HG03354 (cell line): ENCODE results near the gene ETFA.
A peak's percentile ranks its signal among the peaks of the same experiment; 100 is the strongest.

Experiments used
- ATAC-seq: cut with Tn5 transposase; IDR thresholded peaks from one replicate; pipeline ENCODE4 v1.9.1; 2021; ENCODE audit warnings: mild to moderate bottlenecking; ENCODE audit not compliant: unreplicated experiment, poor library complexity, severe bottlenecking

ETFA gene

DNA sequence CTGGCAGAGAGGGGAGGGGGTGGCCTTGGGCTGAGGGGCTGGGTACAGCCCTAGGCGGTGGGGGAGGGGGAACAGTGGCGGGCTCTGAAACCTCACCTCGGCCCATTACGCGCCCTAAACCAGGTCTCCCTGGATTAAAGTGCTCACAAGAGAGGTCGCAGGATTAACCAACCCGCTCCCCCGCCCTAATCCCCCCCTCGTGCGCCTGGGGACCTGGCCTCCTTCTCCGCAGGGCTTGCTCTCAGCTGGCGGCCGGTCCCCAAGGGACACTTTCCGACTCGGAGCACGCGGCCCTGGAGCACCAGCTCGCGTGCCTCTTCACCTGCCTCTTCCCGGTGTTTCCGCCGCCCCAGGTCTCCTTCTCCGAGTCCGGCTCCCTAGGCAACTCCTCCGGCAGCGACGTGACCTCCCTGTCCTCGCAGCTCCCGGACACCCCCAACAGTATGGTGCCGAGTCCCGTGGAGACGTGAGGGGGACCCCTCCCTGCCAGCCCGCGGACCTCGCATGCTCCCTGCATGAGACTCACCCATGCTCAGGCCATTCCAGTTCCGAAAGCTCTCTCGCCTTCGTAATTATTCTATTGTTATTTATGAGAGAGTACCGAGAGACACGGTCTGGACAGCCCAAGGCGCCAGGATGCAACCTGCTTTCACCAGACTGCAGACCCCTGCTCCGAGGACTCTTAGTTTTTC is 30.2 kb upstream of the ETFA start:
- ATAC-seq = no peak

GRCh38 chr15:76340803-76341365 is 29.6 kb upstream of the ETFA start:
- no peak for ATAC-seq

DNA sequence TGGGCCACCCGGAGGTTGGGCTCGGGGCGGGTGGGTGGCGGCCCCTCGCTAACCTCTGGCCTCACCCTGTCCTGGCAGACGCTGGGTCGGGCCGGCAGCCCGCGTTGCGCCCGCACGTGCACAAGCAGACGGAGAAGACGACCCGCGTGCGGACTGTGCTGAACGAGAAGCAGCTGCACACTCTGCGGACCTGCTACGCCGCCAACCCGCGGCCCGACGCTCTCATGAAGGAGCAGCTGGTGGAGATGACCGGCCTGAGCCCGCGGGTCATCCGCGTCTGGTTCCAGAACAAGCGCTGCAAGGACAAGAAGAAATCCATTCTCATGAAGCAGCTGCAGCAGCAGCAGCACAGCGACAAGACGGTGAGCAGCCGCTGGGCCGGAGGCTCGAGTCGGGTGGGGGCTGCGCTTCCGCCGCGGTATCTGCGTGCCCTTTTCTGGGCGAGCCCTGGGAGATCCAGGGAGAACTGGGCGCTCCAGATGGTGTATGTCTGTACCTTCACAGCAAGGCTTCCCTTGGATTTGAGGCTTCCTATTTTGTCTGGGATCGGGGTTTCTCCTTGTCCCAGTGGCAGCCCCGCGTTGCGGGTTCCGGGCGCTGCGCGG is 29.0 kb upstream of the ETFA start:
- no peak for ATAC-seq

GRCh38 chr15:76339305-76340197 is 28.3 kb upstream of the ETFA start:
- ATAC-seq = no peak

GRCh38 chr15:76338486-76339304 is 27.4 kb upstream of the ETFA start:
- ATAC-seq = no peak

GRCh38 chr15:76337696-76338485 is 26.6 kb upstream of the ETFA start:
- ATAC-seq = no peak

- ATAC-seq = no peak
Observed at GRCh38 chr15:76337059-76337695, 25.9 kb upstream of the ETFA start.

- ATAC-seq = peak; percentile 51
Observed at GRCh38 chr15:76336254-76337058, 25.2 kb upstream of the ETFA start, which contains the start of gene ISL2. Gene ISL2 (plus strand): TSS chr15:76336773. CDS start chr15:76336884, 111 bp downstream.

DNA sequence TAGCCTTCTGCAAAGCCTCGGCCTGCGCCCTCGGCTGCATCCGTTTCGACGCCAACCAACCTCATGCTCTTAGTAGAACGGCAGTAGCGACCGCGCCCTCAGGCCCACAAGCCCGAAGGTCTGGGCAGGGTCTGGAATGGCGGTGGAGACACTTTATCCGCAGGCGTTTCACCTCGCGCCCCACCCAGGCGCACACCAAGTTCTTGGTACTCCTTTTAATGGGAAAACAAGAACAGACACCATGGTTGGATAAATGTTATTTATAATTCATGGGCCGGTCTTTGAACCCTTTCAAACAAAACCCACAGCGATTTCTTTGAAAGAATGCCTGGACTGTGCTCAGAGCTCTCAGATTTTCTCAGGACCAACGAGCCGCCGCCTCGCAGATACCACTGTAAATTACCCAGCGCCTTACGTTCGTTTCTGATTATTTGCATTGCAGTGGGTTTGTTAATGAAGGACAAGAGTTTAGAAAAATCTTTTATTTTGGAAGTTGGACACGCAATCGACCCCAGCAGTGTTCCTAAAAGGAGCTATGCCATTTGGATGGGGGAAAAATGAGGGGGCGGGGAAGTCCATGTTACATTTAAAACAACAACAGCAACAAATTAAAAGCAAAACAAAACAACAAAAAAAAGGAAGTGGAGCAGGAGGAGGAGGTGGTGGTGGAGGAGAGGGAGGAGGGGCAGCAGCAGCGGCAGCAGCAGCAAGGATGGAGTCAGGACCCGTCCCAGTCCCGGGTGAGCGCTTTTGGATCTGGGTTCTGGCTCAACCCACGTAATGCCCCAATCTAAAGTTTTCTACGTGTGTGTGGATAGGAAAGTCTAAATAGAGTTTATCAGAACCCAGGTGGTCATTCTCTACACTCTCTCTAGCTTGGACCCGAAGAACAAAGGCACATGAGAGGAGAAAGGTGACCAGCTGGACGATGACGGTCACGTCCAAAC is 24.3 kb upstream of the ETFA start:
- ATAC-seq = no peak

GRCh38 chr15:76334438-76335306 is 23.4 kb upstream of the ETFA start:
- no peak for ATAC-seq

- ATAC-seq = no peak
Observed at GRCh38 chr15:76333720-76334437, 22.6 kb upstream of the ETFA start.

DNA sequence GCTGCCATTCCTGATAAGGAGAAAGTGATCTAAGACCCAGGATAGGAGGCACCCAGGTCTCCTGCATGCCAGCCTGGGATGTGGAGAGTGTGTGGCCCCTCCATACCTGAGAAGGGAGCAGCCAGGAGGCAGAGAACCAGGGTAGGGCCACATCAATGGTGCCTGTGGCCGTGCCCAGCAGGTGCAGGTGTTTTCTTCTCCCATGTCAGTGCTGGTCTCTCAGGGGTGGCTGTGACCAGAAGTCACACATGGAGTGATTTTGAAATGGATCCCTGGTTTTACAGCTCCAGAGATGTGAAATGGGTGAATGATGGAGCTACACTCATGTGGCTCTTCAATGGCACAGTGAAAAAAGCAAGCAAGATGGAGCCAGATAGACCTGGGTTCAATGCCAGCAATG is 22.0 kb upstream of the ETFA start:
- ATAC-seq = no peak

DNA sequence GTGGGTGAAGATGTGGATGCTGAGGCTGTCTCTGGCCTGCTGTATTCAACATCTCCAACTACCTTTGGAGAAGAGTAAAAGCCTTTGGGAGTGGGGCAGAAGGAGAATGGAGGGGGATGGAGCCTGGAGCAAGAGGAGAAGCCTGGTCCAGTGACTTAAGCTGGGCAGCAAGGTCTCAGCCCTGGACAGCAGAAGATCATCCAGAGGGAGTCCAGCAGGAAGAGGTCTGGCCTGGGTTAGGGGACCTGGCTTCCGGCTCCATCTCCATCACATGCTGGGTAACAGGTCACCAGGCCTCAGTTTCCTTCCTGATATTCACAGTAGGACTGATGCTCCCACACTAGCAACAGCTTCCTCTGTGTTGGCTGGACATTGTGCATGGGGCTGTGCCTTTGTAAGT is 21.5 kb upstream of the ETFA start:
- ATAC-seq = no peak

- no peak for ATAC-seq
Observed at GRCh38 chr15:76330080-76330680, 18.9 kb upstream of the ETFA start.

DNA sequence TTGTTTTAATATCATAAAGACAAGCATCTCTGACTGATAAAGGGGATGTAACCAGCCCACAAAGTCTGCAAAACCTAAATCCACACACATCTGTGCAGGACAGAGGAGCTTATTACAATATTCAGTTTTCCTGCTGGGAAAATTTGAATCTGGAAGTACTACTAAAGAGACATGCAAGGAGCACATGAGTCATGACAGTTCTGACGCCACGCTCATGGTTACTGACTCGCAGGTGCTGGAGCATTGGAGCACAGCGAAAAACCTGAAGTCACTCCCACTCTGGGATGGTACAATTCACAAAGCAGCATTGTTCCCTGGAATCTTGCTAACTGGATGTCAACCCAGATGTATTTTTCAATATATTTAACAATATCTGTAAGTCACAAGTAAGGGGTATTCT is 17.7 kb upstream of the ETFA start:
- ATAC-seq = no peak
